ENCODE results near the gene TSEN54.
"Not testable (repeated sequence)": the region's sequence is repeated elsewhere in the genome, so short reads cannot be mapped to it uniquely, and the experiment has no call there.

TSEN54 gene

GRCh38 chr17:75516255-75516618 lies at the start of gene TSEN54:
Gene TSEN54 (plus strand): TSS chr17:75516528. CDS start chr17:75516561, 33 bp downstream.
- peak; percentile 94 for DNase-seq

GRCh38 chr17:75468291-75468754 lies 48.0 kb upstream of the TSEN54 start:
- DNase-seq, result no peak

GRCh38 chr17:75468779-75469373 lies 47.5 kb upstream of the TSEN54 start:
- no peak for DNase-seq

- no peak for DNase-seq
These were observed 45.1 kb upstream of the TSEN54 start for GRCh38 chr17:75471207-75471606.

- no peak for DNase-seq
These were observed 44.2 kb upstream of the TSEN54 start for GRCh38 chr17:75472119-75472518.

- no peak for DNase-seq
These were observed 43.1 kb upstream of the TSEN54 start for GRCh38 chr17:75473246-75473645.

- no peak for DNase-seq
These were observed 41.6 kb upstream of the TSEN54 start for GRCh38 chr17:75474736-75475135.

GRCh38 chr17:75475144-75475835 lies 41.0 kb upstream of the TSEN54 start:
- DNase-seq, result no peak

- DNase-seq, result no peak
These were observed 40.5 kb upstream of the TSEN54 start for GRCh38 chr17:75475851-75476250.

- no peak for DNase-seq
These were observed 40.1 kb upstream of the TSEN54 start for GRCh38 chr17:75476271-75476671.

- DNase-seq, result no peak
These were observed 39.4 kb upstream of the TSEN54 start for GRCh38 chr17:75476752-75477489.

GRCh38 chr17:75477490-75477862 lies 38.9 kb upstream of the TSEN54 start:
- DNase-seq, result not testable (repeated sequence)

- no peak for DNase-seq
These were observed 37.8 kb upstream of the TSEN54 start for GRCh38 chr17:75478508-75478907.

- DNase-seq, result no peak
These were observed 36.0 kb upstream of the TSEN54 start for GRCh38 chr17:75480281-75480680.

- DNase-seq, result no peak
These were observed 34.9 kb upstream of the TSEN54 start for GRCh38 chr17:75481194-75482068.

GRCh38 chr17:75482098-75482942 lies 34.0 kb upstream of the TSEN54 start:
- no peak for DNase-seq

- no peak for DNase-seq
These were observed 30.6 kb upstream of the TSEN54 start for GRCh38 chr17:75485688-75486087.

- DNase-seq, result no peak
These were observed 30.2 kb upstream of the TSEN54 start for GRCh38 chr17:75486151-75486550.

GRCh38 chr17:75486951-75487350 lies 29.4 kb upstream of the TSEN54 start:
- DNase-seq, result no peak

GRCh38 chr17:75487351-75488070 lies 28.8 kb upstream of the TSEN54 start:
- no peak for DNase-seq

Measured in DMS53 (cell line).